Activated CD4-positive, alpha-beta memory T cell treated with anti-CD3 and anti-CD28 coated beads for 36 hours (primary cell): ENCODE measurements around the gene GLP2R. TPM values are rescaled to one million over a fixed set of nuclear protein-coding genes. Genes with fewer than 3 reads are reported as not detected.

Experiments
- CTCF ChIA-PET: fragments of 350-600 bp; sonication (Branson Sonifier 250); formaldehyde crosslinking; loops from one replicate; lab custom pipeline; 2021; ENCODE audit warnings: antibody characterized with exemption, inconsistent platforms; lab: Charles Lee
- POLR2A ChIA-PET: fragments of 350-600 bp; sonication (Branson Sonifier 250); formaldehyde crosslinking; loops from one replicate; lab custom pipeline; 2021; ENCODE audit warnings: antibody characterized with exemption; lab: Charles Lee
- DNase-seq: peaks from one replicate; pipeline ENCODE4 v3.0.0-alpha.2; 2020
- H3K27ac Mint-ChIP-seq: one replicate; pipeline ENCODE4 v1.8.0; 2021; ENCODE audit warnings: mixed read lengths
- H3K27me3 Mint-ChIP-seq: one replicate; pipeline ENCODE4 v1.8.0; 2021; ENCODE audit warnings: mixed read lengths
- H3K36me3 Mint-ChIP-seq: one replicate; pipeline ENCODE4 v1.8.0; 2021; ENCODE audit warnings: mixed read lengths
- H3K4me1 Mint-ChIP-seq: one replicate; pipeline ENCODE4 v1.8.0; 2021; ENCODE audit warnings: low read depth, mixed read lengths
- H3K4me3 Mint-ChIP-seq: one replicate; pipeline ENCODE4 v1.8.0; 2021; ENCODE audit warnings: mild to moderate bottlenecking, mixed read lengths
- H3K9me3 Mint-ChIP-seq: one replicate; pipeline ENCODE4 v1.8.0; 2021; ENCODE audit warnings: mixed read lengths
- intact Hi-C: fragments of 100-400 bp; cut with micrococcal nuclease; formaldehyde crosslinking; loops from one replicate; pipeline ENCODE4 v1.15.1; 2023
- total RNA-seq, 2 experiments: library from RNA; stranded (reverse); gene quantifications; one replicate each; pipeline ENCODE4 v1.2.3, GENCODE V29; 2021

GLP2R gene
- total RNA-seq, 2 experiments from 2014 or later, result not detected

GRCh38 chr17:9905902-9906301 is 80.2 kb downstream of the GLP2R start:
- intact Hi-C loops, result no loop called here
- no peak overlapping the region for H3K27ac Mint-ChIP-seq
- H3K4me1 Mint-ChIP-seq, result no peaks in the 10 kb centered on the region
- ChIA-PET CTCF (interaction anchor here (1.2 kb wide), 1 partner anchor 19 kb away, joined by 7 read pairs; no protein-coding TSS in a partner anchor), POLR2A (no interaction called here)
- H3K36me3 Mint-ChIP-seq, result no peaks in the 10 kb centered on the region
- peaks cover 4% of the 10 kb centered on the region for H3K27me3 Mint-ChIP-seq
- peak; percentile 35 for DNase-seq
- no peak overlapping the region for H3K4me3 Mint-ChIP-seq
- H3K9me3 Mint-ChIP-seq, result no peaks in the 10 kb centered on the region

GRCh38 chr17:9906616-9907015 is 80.9 kb downstream of the GLP2R start:
- H3K4me3 Mint-ChIP-seq, result no peak overlapping the region
- CTCF ChIA-PET, result no interaction called here
- H3K27ac Mint-ChIP-seq, result no peak overlapping the region
- no peak for DNase-seq
- no peaks in the 10 kb centered on the region for H3K4me1 Mint-ChIP-seq
- no peaks in the 10 kb centered on the region for H3K9me3 Mint-ChIP-seq
- intact Hi-C loops, result no loop called here
- no peaks in the 10 kb centered on the region for H3K27me3 Mint-ChIP-seq
- H3K36me3 Mint-ChIP-seq, result no peaks in the 10 kb centered on the region
- POLR2A ChIA-PET, result no interaction called here

GRCh38 chr17:9907131-9907530 is 81.4 kb downstream of the GLP2R start:
- Mint-ChIP-seq H3K4me3 (no peak overlapping the region), H3K27ac (no peak overlapping the region)
- POLR2A ChIA-PET, result no interaction called here

GRCh38 chr17:9907883-9908648 is 82.3 kb downstream of the GLP2R start:
- POLR2A ChIA-PET, result interaction anchor here (0.6 kb wide), 1 partner anchor 18 kb away, joined by 3 read pairs; no protein-coding TSS in a partner anchor
- no peak for DNase-seq
- intact Hi-C loops, result no loop called here
- Mint-ChIP-seq H3K27ac (no peak overlapping the region), H3K4me3 (no peak overlapping the region), H3K27me3 (no peaks in the 10 kb centered on the region), H3K4me1 (no peaks in the 10 kb centered on the region), H3K9me3 (no peaks in the 10 kb centered on the region), H3K36me3 (no peaks in the 10 kb centered on the region)
- CTCF ChIA-PET, result no interaction called here

More at GRCh38 chr17:9907131-9907530, 81.4 kb downstream of the GLP2R start:
- H3K36me3 Mint-ChIP-seq, result no peaks in the 10 kb centered on the region
- CTCF ChIA-PET, result no interaction called here
- H3K4me1 Mint-ChIP-seq, result no peaks in the 10 kb centered on the region
- no peaks in the 10 kb centered on the region for H3K9me3 Mint-ChIP-seq
- intact Hi-C loops, result no loop called here
- no peaks in the 10 kb centered on the region for H3K27me3 Mint-ChIP-seq
- no peak for DNase-seq

GRCh38 chr17:9908649-9909042 is 82.9 kb downstream of the GLP2R start:
- Mint-ChIP-seq H3K27me3 (no peaks in the 10 kb centered on the region), H3K9me3 (no peaks in the 10 kb centered on the region), H3K4me1 (no peaks in the 10 kb centered on the region), H3K36me3 (no peaks in the 10 kb centered on the region), H3K27ac (no peak overlapping the region), H3K4me3 (no peak overlapping the region)
- POLR2A ChIA-PET, result interaction anchor here (0.6 kb wide), 1 partner anchor 18 kb away, joined by 3 read pairs; no protein-coding TSS in a partner anchor
- intact Hi-C loops, result no loop called here
- DNase-seq, result no peak
- CTCF ChIA-PET, result no interaction called here

GRCh38 chr17:9911089-9911488 is 85.4 kb downstream of the GLP2R start:
- intact Hi-C loops, result no loop called here
- no peaks in the 10 kb centered on the region for H3K36me3 Mint-ChIP-seq
- no peaks in the 10 kb centered on the region for H3K9me3 Mint-ChIP-seq
- no peak for DNase-seq
- no peaks in the 10 kb centered on the region for H3K4me1 Mint-ChIP-seq
- H3K27ac Mint-ChIP-seq, result no peak overlapping the region
- ChIA-PET POLR2A (no interaction called here), CTCF (interaction anchor here (1.1 kb wide), 1 partner anchor 416 kb away, joined by 3 read pairs; no protein-coding TSS in a partner anchor)
- no peaks in the 10 kb centered on the region for H3K27me3 Mint-ChIP-seq
- no peak overlapping the region for H3K4me3 Mint-ChIP-seq

GRCh38 chr17:9912121-9913099 is 86.7 kb downstream of the GLP2R start:
- no peak overlapping the region for H3K4me3 Mint-ChIP-seq
- ChIA-PET CTCF (interaction anchor here (1.1 kb wide), 1 partner anchor 415 kb away, joined by 3 read pairs; no protein-coding TSS in a partner anchor), POLR2A (no interaction called here)
- H3K9me3 Mint-ChIP-seq, result no peaks in the 10 kb centered on the region
- DNase-seq, result no peak
- no peaks in the 10 kb centered on the region for H3K4me1 Mint-ChIP-seq
- no peaks in the 10 kb centered on the region for H3K27me3 Mint-ChIP-seq
- intact Hi-C loops, result no loop called here
- no peak overlapping the region for H3K27ac Mint-ChIP-seq
- H3K36me3 Mint-ChIP-seq, result no peaks in the 10 kb centered on the region

GRCh38 chr17:9913476-9913875 is 87.8 kb downstream of the GLP2R start:
- Mint-ChIP-seq H3K4me3 (no peak overlapping the region), H3K27ac (no peak overlapping the region), H3K27me3 (no peaks in the 10 kb centered on the region), H3K36me3 (no peaks in the 10 kb centered on the region), H3K9me3 (no peaks in the 10 kb centered on the region), H3K4me1 (no peaks in the 10 kb centered on the region)
- DNase-seq, result no peak
- intact Hi-C loops, result no loop called here
- ChIA-PET POLR2A (no interaction called here), CTCF (interaction anchor here (1.3 kb wide), 1 partner anchor 11 kb away, joined by 5 read pairs; no protein-coding TSS in a partner anchor)

- CTCF ChIA-PET, result no interaction called here
Observed at GRCh38 chr17:9916108-9916507, 90.4 kb downstream of the GLP2R start.

GRCh38 chr17:9917131-9917530 is 91.4 kb downstream of the GLP2R start:
- DNase-seq, result no peak
- ChIA-PET POLR2A (no interaction called here), CTCF (no interaction called here)
- intact Hi-C loops, result no loop called here
- Mint-ChIP-seq H3K9me3 (no peaks in the 10 kb centered on the region), H3K4me3 (no peak overlapping the region), H3K27me3 (no peaks in the 10 kb centered on the region), H3K4me1 (no peaks in the 10 kb centered on the region), H3K27ac (no peak overlapping the region), H3K36me3 (no peaks in the 10 kb centered on the region)

More at GRCh38 chr17:9916108-9916507, 90.4 kb downstream of the GLP2R start:
- H3K36me3 Mint-ChIP-seq, result no peaks in the 10 kb centered on the region
- no peak for DNase-seq
- intact Hi-C loops, result no loop called here
- POLR2A ChIA-PET, result no interaction called here
- no peaks in the 10 kb centered on the region for H3K27me3 Mint-ChIP-seq
- H3K4me3 Mint-ChIP-seq, result no peak overlapping the region
- H3K27ac Mint-ChIP-seq, result no peak overlapping the region
- H3K4me1 Mint-ChIP-seq, result no peaks in the 10 kb centered on the region
- no peaks in the 10 kb centered on the region for H3K9me3 Mint-ChIP-seq

GRCh38 chr17:9917801-9918200 is 92.1 kb downstream of the GLP2R start:
- ChIA-PET POLR2A (no interaction called here), CTCF (no interaction called here)
- intact Hi-C loops, result no loop called here
- no peaks in the 10 kb centered on the region for H3K9me3 Mint-ChIP-seq
- no peak overlapping the region for H3K27ac Mint-ChIP-seq
- H3K4me1 Mint-ChIP-seq, result no peaks in the 10 kb centered on the region
- H3K27me3 Mint-ChIP-seq, result no peaks in the 10 kb centered on the region
- no peaks in the 10 kb centered on the region for H3K36me3 Mint-ChIP-seq
- H3K4me3 Mint-ChIP-seq, result no peak overlapping the region
- no peak for DNase-seq

GRCh38 chr17:9918352-9918751 is 92.6 kb downstream of the GLP2R start:
- no peak overlapping the region for H3K4me3 Mint-ChIP-seq
- no peaks in the 10 kb centered on the region for H3K9me3 Mint-ChIP-seq
- intact Hi-C loops, result no loop called here
- no peak for DNase-seq
- H3K27ac Mint-ChIP-seq, result no peak overlapping the region
- H3K4me1 Mint-ChIP-seq, result no peaks in the 10 kb centered on the region
- ChIA-PET CTCF (no interaction called here), POLR2A (no interaction called here)
- H3K27me3 Mint-ChIP-seq, result no peaks in the 10 kb centered on the region
- no peaks in the 10 kb centered on the region for H3K36me3 Mint-ChIP-seq
